Neural cell (in vitro differentiated cells): ENCODE data around the gene RGS13. TPM values are rescaled to one million over a fixed set of nuclear protein-coding genes. Genes with fewer than 3 reads are reported as not detected.

ENCODE experiments used
- H2AFZ ChIP-seq: fragments of 200-600, 300-800 bp; sonication (generic), shearing (Covaris generic); 2 replicates; pipeline ENCODE4 v1.6.0; 2014; ENCODE audit warnings: low read depth, mild to moderate bottlenecking, antibody characterized with exemption, low read length, moderate library complexity
- H3F3A ChIP-seq: fragments of 200-600 bp; shearing (Covaris generic); 2 replicates; pipeline ENCODE4 v1.6.1; 2016; ENCODE audit warnings: mild to moderate bottlenecking, moderate library complexity, mixed read lengths, antibody characterized with exemption, low read length; ENCODE audit not compliant: insufficient read depth, poor library complexity, severe bottlenecking
- H3K27ac ChIP-seq: fragments of 200-600, 300-800 bp; sonication (generic), shearing (Covaris generic); 2 replicates; pipeline ENCODE4 v1.5.1; 2014; ENCODE audit warnings: mild to moderate bottlenecking, low read length, moderate library complexity
- H3K27me3 ChIP-seq: fragments of 300-800, 200-600 bp; sonication (generic), shearing (Covaris generic); 2 replicates; pipeline ENCODE4 v1.6.0; 2014; ENCODE audit warnings: mild to moderate bottlenecking, low read depth, low read length, moderate library complexity; ENCODE audit not compliant: insufficient read depth
- H3K36me3 ChIP-seq: fragments of 300-800, 200-600 bp; sonication (generic), shearing (Covaris generic); 2 replicates; pipeline ENCODE4 v1.5.1; 2014; ENCODE audit warnings: mild to moderate bottlenecking, antibody characterized with exemption, low read length, moderate library complexity; ENCODE audit not compliant: insufficient read depth
- H3K4me2 ChIP-seq: fragments of 300-800, 200-600 bp; sonication (generic), shearing (Covaris generic); 2 replicates; pipeline ENCODE4 v1.6.0; 2014; ENCODE audit warnings: mild to moderate bottlenecking, low read length
- H3K4me3 ChIP-seq: fragments of 300-800, 200-600 bp; sonication (generic), shearing (Covaris generic); 2 replicates; pipeline ENCODE4 v1.5.1; 2014; ENCODE audit warnings: mild to moderate bottlenecking, low read length, moderate library complexity
- H3K79me2 ChIP-seq: fragments of 200-600 bp; shearing (Covaris generic); replicated peaks from 2 replicates; pipeline ENCODE4 v1.6.0; 2014; ENCODE audit warnings: mild to moderate bottlenecking, low read length, moderate library complexity; ENCODE audit not compliant: insufficient read depth
- H3K9ac ChIP-seq: fragments of 300-800, 200-600 bp; sonication (generic), shearing (Covaris generic); 2 replicates; pipeline ENCODE4 v1.6.1; 2016; ENCODE audit warnings: mild to moderate bottlenecking, low read length, mixed read lengths
- H3K9me2 ChIP-seq: fragments of 200-600 bp; shearing (Covaris generic); 2 replicates; pipeline ENCODE4 v1.6.1; 2016; ENCODE audit warnings: mild to moderate bottlenecking, low read length, mixed read lengths; ENCODE audit not compliant: insufficient read depth
- H3K9me3 ChIP-seq: fragments of 200-600, 300-800 bp; sonication (generic), shearing (Covaris generic); 2 replicates; pipeline ENCODE4 v1.6.1; 2016; ENCODE audit warnings: mild to moderate bottlenecking, mixed run types, low read length, moderate library complexity, mixed read lengths
- H4K20me1 ChIP-seq: fragments of 200-600 bp; shearing (Covaris generic); 2 replicates; pipeline ENCODE4 v1.6.1; 2016; ENCODE audit warnings: mild to moderate bottlenecking, mixed run types; ENCODE audit not compliant: insufficient read depth
- EP300 ChIP-seq: fragments of 450-650 bp; conservative IDR thresholded peaks from 2 replicates; pipeline ENCODE4 v1.6.1; 2014; ENCODE audit warnings: antibody characterized with exemption, mild to moderate bottlenecking, moderate library complexity; ENCODE audit not compliant: poor library complexity, severe bottlenecking
- EZH2 ChIP-seq: fragments of 200-600, 300-800 bp; shearing (Covaris generic), sonication (generic); IDR thresholded peaks from 2 replicates; pipeline ENCODE4 v1.6.1; 2014; ENCODE audit warnings: antibody characterized with exemption, low read length, borderline replicate concordance, mild to moderate bottlenecking; ENCODE audit not compliant: insufficient read depth, poor library complexity, severe bottlenecking
- MXI1 ChIP-seq: fragments of 450-650 bp; conservative IDR thresholded peaks from 2 replicates; pipeline ENCODE4 v1.6.1; 2014; ENCODE audit warnings: antibody characterized with exemption, mild to moderate bottlenecking; ENCODE audit not compliant: poor library complexity, severe bottlenecking
- POLR2AphosphoS5 ChIP-seq: IDR thresholded peaks from 2 replicates; pipeline ENCODE4 v1.6.1; 2012
- RAD21 ChIP-seq: fragments of 450-650 bp; conservative IDR thresholded peaks from 2 replicates; pipeline ENCODE4 v1.6.1; 2014; ENCODE audit warnings: antibody characterized with exemption, mild to moderate bottlenecking, moderate library complexity
- SMC3 ChIP-seq: fragments of 450-650 bp; conservative IDR thresholded peaks from 2 replicates; pipeline ENCODE4 v1.6.1; 2014; ENCODE audit warnings: antibody characterized with exemption, mild to moderate bottlenecking, moderate library complexity; ENCODE audit not compliant: poor library complexity
- TAF1 ChIP-seq: IDR thresholded peaks from 2 replicates; pipeline ENCODE4 v1.6.1; 2012; ENCODE audit warnings: low read depth
- polyA plus RNA-seq: library from polyadenylated mRNA; depleted of rRNA; stranded (reverse); fragments of >200 nt; gene quantifications from 2 replicates; pipeline ENCODE4 v1.2.3, GENCODE V29; 2014
- TF ChIP-seq, protein P1 (sequence below): IDR thresholded peaks from 2 replicates; pipeline ENCODE4 v1.6.1; 2012; ENCODE audit warnings: borderline replicate concordance
- TF ChIP-seq, protein P2 (sequence below): fragments of 450-650 bp; IDR thresholded peaks from 2 replicates; pipeline ENCODE4 v1.5.1; 2014; ENCODE audit warnings: antibody characterized with exemption, mild to moderate bottlenecking, moderate library complexity; ENCODE audit not compliant: poor library complexity, severe bottlenecking

The RGS13 gene
- polyA plus RNA-seq, 1 donor from 2014 or later = not detected

DNA sequence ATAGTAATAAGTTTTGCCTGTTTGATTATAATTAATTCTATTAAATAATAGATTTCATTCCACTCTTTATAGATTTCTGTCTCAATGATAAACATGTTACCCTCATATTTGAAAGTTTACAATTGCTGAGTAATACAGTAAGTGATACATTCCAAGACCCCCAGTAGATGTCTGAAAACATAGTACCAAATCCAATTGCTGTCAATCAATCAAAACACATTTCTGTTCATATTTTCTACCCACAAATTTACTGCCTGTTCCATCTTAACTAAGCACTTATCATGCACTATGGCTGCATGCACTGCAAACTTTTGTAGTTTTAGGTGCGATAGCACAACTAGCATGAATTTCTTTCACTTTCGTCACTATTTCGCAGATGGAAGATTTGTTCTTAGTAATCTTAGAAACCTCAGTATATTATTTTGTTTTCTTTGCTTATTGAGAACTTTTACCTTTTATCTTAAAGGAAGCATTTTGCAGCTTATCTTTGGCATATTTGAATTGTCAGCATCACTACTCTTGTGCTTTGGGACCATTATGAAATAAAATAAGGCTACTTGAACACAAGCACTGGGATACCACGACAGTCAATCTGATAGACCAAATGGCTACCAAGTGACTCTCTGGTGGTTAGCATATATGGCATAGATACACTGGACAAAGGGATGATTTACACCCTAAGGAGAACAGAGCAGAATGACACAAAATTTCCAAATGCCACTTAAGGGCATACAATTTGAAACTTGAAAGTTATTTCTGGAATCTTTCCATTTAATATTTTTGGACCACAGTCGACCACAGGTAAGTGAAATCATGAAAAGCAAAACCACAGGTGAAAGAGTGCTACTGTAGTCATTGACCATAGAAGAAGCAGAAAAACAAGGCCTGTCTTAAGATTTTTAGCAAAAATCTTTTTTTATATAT, 67.6 kb downstream of the RGS13 start:
- Histone ChIP-seq H3K27me3 (no peaks in the 10 kb centered on the region), H4K20me1 (no peaks in the 10 kb centered on the region), H3K9me2 (no peaks in the 10 kb centered on the region), H3K4me2 (no peak overlapping the region), H3K4me3 (no peak overlapping the region), H3K9ac (no peak overlapping the region), H3K9me3 (no peaks in the 10 kb centered on the region), H3K36me3 (no peaks in the 10 kb centered on the region), H3K79me2 (no peaks in the 10 kb centered on the region), H2AFZ (no peak overlapping the region), H3F3A (no peaks in the 10 kb centered on the region), H3K27ac (no peak overlapping the region)
- TF ChIP-seq, protein P1, sequence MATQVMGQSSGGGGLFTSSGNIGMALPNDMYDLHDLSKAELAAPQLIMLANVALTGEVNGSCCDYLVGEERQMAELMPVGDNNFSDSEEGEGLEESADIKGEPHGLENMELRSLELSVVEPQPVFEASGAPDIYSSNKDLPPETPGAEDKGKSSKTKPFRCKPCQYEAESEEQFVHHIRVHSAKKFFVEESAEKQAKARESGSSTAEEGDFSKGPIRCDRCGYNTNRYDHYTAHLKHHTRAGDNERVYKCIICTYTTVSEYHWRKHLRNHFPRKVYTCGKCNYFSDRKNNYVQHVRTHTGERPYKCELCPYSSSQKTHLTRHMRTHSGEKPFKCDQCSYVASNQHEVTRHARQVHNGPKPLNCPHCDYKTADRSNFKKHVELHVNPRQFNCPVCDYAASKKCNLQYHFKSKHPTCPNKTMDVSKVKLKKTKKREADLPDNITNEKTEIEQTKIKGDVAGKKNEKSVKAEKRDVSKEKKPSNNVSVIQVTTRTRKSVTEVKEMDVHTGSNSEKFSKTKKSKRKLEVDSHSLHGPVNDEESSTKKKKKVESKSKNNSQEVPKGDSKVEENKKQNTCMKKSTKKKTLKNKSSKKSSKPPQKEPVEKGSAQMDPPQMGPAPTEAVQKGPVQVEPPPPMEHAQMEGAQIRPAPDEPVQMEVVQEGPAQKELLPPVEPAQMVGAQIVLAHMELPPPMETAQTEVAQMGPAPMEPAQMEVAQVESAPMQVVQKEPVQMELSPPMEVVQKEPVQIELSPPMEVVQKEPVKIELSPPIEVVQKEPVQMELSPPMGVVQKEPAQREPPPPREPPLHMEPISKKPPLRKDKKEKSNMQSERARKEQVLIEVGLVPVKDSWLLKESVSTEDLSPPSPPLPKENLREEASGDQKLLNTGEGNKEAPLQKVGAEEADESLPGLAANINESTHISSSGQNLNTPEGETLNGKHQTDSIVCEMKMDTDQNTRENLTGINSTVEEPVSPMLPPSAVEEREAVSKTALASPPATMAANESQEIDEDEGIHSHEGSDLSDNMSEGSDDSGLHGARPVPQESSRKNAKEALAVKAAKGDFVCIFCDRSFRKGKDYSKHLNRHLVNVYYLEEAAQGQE = no peak
- no peak for TF ChIP-seq TAF1
- no peak for TF ChIP-seq RAD21
- TF ChIP-seq, protein P2, sequence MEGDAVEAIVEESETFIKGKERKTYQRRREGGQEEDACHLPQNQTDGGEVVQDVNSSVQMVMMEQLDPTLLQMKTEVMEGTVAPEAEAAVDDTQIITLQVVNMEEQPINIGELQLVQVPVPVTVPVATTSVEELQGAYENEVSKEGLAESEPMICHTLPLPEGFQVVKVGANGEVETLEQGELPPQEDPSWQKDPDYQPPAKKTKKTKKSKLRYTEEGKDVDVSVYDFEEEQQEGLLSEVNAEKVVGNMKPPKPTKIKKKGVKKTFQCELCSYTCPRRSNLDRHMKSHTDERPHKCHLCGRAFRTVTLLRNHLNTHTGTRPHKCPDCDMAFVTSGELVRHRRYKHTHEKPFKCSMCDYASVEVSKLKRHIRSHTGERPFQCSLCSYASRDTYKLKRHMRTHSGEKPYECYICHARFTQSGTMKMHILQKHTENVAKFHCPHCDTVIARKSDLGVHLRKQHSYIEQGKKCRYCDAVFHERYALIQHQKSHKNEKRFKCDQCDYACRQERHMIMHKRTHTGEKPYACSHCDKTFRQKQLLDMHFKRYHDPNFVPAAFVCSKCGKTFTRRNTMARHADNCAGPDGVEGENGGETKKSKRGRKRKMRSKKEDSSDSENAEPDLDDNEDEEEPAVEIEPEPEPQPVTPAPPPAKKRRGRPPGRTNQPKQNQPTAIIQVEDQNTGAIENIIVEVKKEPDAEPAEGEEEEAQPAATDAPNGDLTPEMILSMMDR = no peak
- TF ChIP-seq EP300 = no peak
- no peak for TF ChIP-seq EZH2
- no peak for TF ChIP-seq SMC3
- no peak for TF ChIP-seq POLR2AphosphoS5
- no peak for TF ChIP-seq MXI1

DNA sequence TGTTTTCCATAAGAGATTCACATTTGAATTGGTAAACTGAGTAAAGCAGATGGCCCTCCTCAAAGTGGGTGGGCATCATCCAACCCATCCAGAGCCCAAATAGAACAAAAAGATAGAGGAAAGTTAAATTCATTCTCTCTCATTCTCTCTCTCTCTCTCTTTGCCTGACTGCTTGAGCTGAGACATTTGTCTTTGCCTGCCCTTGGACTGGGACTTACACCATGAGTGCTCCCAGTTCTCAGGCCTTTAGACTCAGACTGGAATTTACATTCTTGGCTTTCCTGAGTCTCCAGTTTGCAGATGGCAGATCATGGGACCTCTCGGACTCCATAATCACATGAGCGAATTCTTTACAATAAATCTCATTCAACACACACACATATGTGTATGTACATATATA, 69.6 kb downstream of the RGS13 start:
- H3K9me3 ChIP-seq = no peaks in the 10 kb centered on the region
- H3K9ac ChIP-seq = no peak overlapping the region
- H3F3A ChIP-seq = no peaks in the 10 kb centered on the region
- no peak overlapping the region for H3K27ac ChIP-seq
- no peak overlapping the region for H3K4me3 ChIP-seq
- H3K79me2 ChIP-seq = no peaks in the 10 kb centered on the region
- no peak overlapping the region for H2AFZ ChIP-seq
- H3K36me3 ChIP-seq = no peaks in the 10 kb centered on the region
- H3K27me3 ChIP-seq = no peaks in the 10 kb centered on the region
- H3K9me2 ChIP-seq = no peaks in the 10 kb centered on the region
- TF ChIP-seq, protein P1 = no peak
- no peak for TF ChIP-seq RAD21
- TF ChIP-seq MXI1 = no peak
- TF ChIP-seq TAF1 = no peak
- no peak for TF ChIP-seq EZH2
- no peak overlapping the region for H3K4me2 ChIP-seq
- no peaks in the 10 kb centered on the region for H4K20me1 ChIP-seq
